Upper lobe of right lung (tissue), 1 donor: ENCODE data around the gene WBP4. TPM values are rescaled to one million over a fixed set of nuclear protein-coding genes. Genes with fewer than 3 reads are reported as not detected.

Experiments used
- ATAC-seq: fragments of 200-7000 bp; cut with Tn5 transposase; one replicate; pipeline ENCODE4 v1.9.1; 2020; ENCODE audit warnings: mild to moderate bottlenecking, moderate library complexity
- DNase-seq: peaks from one replicate; pipeline ENCODE4 v3.0.0-alpha.2; 2020
- H3K27ac ChIP-seq: fragments of 200-600 bp; one replicate; pipeline ENCODE4 v1.8.0; 2022
- H3K27me3 ChIP-seq: fragments of 200-600 bp; one replicate; pipeline ENCODE4 v1.8.0; 2022; ENCODE audit warnings: mild to moderate bottlenecking
- H3K36me3 ChIP-seq: fragments of 200-600 bp; one replicate; pipeline ENCODE4 v1.8.0; 2022
- H3K4me1 ChIP-seq: fragments of 200-600 bp; one replicate; pipeline ENCODE4 v1.8.0; 2022
- H3K4me3 ChIP-seq: fragments of 200-600 bp; one replicate; pipeline ENCODE4 v1.8.0; 2022; ENCODE audit warnings: mild to moderate bottlenecking
- H3K9me3 ChIP-seq: fragments of 200-600 bp; one replicate; pipeline ENCODE4 v1.8.0; 2022
- intact Hi-C: fragments of 100-400 bp; cut with DNase I; formaldehyde crosslinking; loops from one replicate; pipeline ENCODE4 v1.11.0; 2022
- long read RNA-seq: library from polyadenylated mRNA; unstranded; transcript quantifications from one replicate; pipeline ENCODE4 v2.0.0, GENCODE V29; 2021
- total RNA-seq: library from RNA; stranded (reverse); fragmentation: NEBNext Ultra II Directional; extraction: Animal tissue kit (Norgen Biotek cat#: 25700); gene quantifications from one replicate; pipeline ENCODE4 v1.2.1, GENCODE V29; 2021
- TF ChIP-seq, protein P1 (sequence below): fragments of 200-600 bp; IDR thresholded peaks from one replicate; pipeline ENCODE4 v1.8.0; 2022; ENCODE audit warnings: antibody characterized with exemption
- donor health status: DM: no; HTN: yes; CAD: no; lungs with severe emphysema.

Gene WBP4
- 11.0 TPM for total RNA-seq
- long read RNA-seq, transcript WBP4-201 (10 exons, 2,623 nt) = major isoform, 8 of 16 reads
- long read RNA-seq, partial matches to known transcripts = 7 of 16 reads
- long read RNA-seq, other reads (novel, unspliced or antisense) = 1 of 16 reads

GRCh38 chr13:41061075-41061913, at the start of gene WBP4:
TSS of gene WBP4 (plus strand) at chr13:41061509. CDS start at chr13:41061674, 165 bp downstream.
- Histone ChIP-seq H3K27me3 (no peaks in the 10 kb centered on the region), H3K36me3 (peaks cover 9% of the 10 kb centered on the region), H3K4me3 (peak within 1 kb of the TSS; percentile 81), H3K9me3 (no peaks in the 10 kb centered on the region), H3K4me1 (peaks cover 38% of the 10 kb centered on the region), H3K27ac (peak within 1 kb of the TSS; percentile 97)
- peak; percentile 89 for ATAC-seq
- TF ChIP-seq, protein P1, sequence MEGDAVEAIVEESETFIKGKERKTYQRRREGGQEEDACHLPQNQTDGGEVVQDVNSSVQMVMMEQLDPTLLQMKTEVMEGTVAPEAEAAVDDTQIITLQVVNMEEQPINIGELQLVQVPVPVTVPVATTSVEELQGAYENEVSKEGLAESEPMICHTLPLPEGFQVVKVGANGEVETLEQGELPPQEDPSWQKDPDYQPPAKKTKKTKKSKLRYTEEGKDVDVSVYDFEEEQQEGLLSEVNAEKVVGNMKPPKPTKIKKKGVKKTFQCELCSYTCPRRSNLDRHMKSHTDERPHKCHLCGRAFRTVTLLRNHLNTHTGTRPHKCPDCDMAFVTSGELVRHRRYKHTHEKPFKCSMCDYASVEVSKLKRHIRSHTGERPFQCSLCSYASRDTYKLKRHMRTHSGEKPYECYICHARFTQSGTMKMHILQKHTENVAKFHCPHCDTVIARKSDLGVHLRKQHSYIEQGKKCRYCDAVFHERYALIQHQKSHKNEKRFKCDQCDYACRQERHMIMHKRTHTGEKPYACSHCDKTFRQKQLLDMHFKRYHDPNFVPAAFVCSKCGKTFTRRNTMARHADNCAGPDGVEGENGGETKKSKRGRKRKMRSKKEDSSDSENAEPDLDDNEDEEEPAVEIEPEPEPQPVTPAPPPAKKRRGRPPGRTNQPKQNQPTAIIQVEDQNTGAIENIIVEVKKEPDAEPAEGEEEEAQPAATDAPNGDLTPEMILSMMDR = peak; percentile 29
- intact Hi-C loops = no loop called here
- DNase-seq = peak; percentile 98

GRCh38 chr13:41012536-41012935, 48.8 kb upstream of the WBP4 start:
- no peaks in the 10 kb centered on the region for H3K36me3 ChIP-seq
- no peak overlapping the region for H3K4me3 ChIP-seq
- intact Hi-C loops = no loop called here
- ATAC-seq (no peak), DNase-seq (no peak)
- no peaks in the 10 kb centered on the region for H3K9me3 ChIP-seq
- TF ChIP-seq, protein P1 = no peak
- peaks cover 24% of the 10 kb centered on the region for H3K4me1 ChIP-seq
- no peak overlapping the region for H3K27ac ChIP-seq
- H3K27me3 ChIP-seq = no peaks in the 10 kb centered on the region

GRCh38 chr13:41013835-41014234, 47.5 kb upstream of the WBP4 start:
- no peaks in the 10 kb centered on the region for H3K36me3 ChIP-seq
- no peak overlapping the region for H3K27ac ChIP-seq
- H3K9me3 ChIP-seq = no peaks in the 10 kb centered on the region
- no peak overlapping the region for H3K4me3 ChIP-seq
- intact Hi-C loops = no loop called here
- TF ChIP-seq, protein P1 = no peak
- peaks cover 13% of the 10 kb centered on the region for H3K4me1 ChIP-seq
- no peak for DNase-seq
- no peaks in the 10 kb centered on the region for H3K27me3 ChIP-seq
- no peak for ATAC-seq

- intact Hi-C loops = no loop called here
- DNase-seq (no peak), ATAC-seq (no peak)
- Histone ChIP-seq H3K36me3 (no peaks in the 10 kb centered on the region), H3K4me3 (no peak overlapping the region), H3K4me1 (peaks cover 20% of the 10 kb centered on the region), H3K27me3 (no peaks in the 10 kb centered on the region), H3K27ac (no peak overlapping the region), H3K9me3 (no peaks in the 10 kb centered on the region)
- TF ChIP-seq, protein P1 = no peak
Measured at GRCh38 chr13:41015920-41016319, 45.4 kb upstream of the WBP4 start.

DNA sequence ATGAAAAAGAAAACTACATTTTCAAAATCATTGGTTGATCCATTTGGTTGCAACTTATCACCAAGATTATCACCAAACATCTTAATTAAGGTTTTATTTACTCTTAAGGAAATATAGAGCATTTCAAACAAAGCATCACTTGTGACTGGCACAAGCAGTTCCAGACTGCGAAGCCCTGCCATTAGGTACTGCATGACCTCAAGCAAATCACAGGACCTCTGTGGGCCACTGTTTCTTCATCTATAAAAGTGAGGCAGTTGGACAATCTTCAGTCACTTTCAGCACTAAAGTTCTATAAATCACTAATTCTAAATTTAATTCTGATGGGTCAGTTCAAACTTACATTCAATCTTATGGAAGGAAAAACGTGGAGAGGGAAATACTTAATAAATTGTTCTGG, 44.1 kb upstream of the WBP4 start:
- peak; percentile 78 for ATAC-seq
- H3K4me1 ChIP-seq = peaks cover 20% of the 10 kb centered on the region

More for the DNA sequence above, 44.1 kb upstream of the WBP4 start:
- no peaks in the 10 kb centered on the region for H3K27me3 ChIP-seq
- peak overlapping the region; percentile 47 for H3K4me3 ChIP-seq
- no peaks in the 10 kb centered on the region for H3K36me3 ChIP-seq
- TF ChIP-seq, protein P1 = no peak
- H3K27ac ChIP-seq = peak overlapping the region; percentile 86
- intact Hi-C loops = no loop called here
- no peaks in the 10 kb centered on the region for H3K9me3 ChIP-seq
- no peak for DNase-seq
